ENCODE results near the gene ATXN7L1.
A peak's percentile ranks its signal among the peaks of the same experiment; 100 is the strongest.

Gene ATXN7L1

DNA sequence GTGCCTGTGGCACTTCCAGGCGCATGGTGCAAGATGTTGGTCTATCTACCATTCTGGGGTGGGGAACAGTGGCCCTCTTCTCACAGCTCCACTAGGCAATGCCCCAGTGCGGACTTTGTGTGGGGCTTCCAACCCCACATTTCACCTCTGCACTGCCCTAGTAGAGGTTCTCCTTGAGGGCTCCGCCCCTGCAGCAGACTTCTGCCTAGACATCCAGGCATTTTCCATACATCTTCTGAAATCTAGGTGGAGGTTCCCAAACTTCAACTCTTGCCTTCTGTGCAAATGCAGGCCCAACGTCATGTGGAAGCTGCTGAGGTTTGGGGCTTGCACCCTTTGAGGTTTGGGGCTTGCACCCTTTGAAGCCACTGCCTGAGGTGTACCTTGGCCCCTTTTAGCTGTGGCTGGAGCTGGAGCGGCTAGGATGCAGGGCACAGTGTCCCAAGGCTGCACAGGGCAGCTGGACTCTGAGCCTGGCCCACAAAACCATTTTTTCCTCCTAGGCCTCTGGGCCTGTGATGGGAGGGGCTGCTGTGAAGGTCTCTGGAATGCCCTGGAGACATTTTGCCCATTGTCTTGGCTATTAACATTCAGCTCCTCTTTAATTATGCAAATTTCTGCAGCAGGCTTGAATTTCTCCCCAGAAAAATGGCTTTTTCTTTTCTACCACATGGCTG lies 164.5 kb downstream of the ATXN7L1 start:
- H3K9me3 ChIP-seq (ENCODE audit: control insufficient read depth, insufficient read depth, low read depth, low read length): no peaks in the 10 kb centered on the region
- H3K36me3 ChIP-seq (ENCODE audit: control insufficient read depth in 2 of 2, insufficient read depth in 1 of 2, low read length in 2 of 2): no peaks in the 10 kb centered on the region
- no peaks in the 10 kb centered on the region for H3K4me1 ChIP-seq (ENCODE audit: control insufficient read depth, insufficient read depth, low read length)
- H3K4me3 ChIP-seq (ENCODE audit: low read depth, low read length): no peak overlapping the region
- H3K27ac ChIP-seq (ENCODE audit: extremely low read depth, low read depth, low read length): no peak overlapping the region
- ChIA-PET POLR2A (no interaction called here), CTCF (no interaction called here)
- TF ChIP-seq ZNF664 (tag by site-specific recombination; IDR thresholded peaks at IDR 0.05) (no peak), ATF2 (tag by site-specific recombination; IDR thresholded peaks at IDR 0.05; ENCODE audit: low read depth) (no peak), ZNF157 (tag by site-specific recombination; IDR thresholded peaks at IDR 0.05) (no peak), SP3 (tag by site-specific recombination; IDR thresholded peaks at IDR 0.05) (no peak), ZNF302 (tag by site-specific recombination; IDR thresholded peaks at IDR 0.05; ENCODE audit: low read depth) (0 out of 2 replicates have a peak, but pooled peaks have one; percentile 28), ZNF114 (tag by site-specific recombination; IDR thresholded peaks at IDR 0.05) (no peak), SALL2 (tag by site-specific recombination; IDR thresholded peaks at IDR 0.05; ENCODE audit: borderline replicate concordance) (no peak), ZNF791 (tag by site-specific recombination; IDR thresholded peaks at IDR 0.05) (no peak), ZNF600 (tag by site-specific recombination; IDR thresholded peaks at IDR 0.05) (no peak), ZBTB10 (tag by site-specific recombination; IDR thresholded peaks at IDR 0.05) (no peak), ZNF701 (tag by site-specific recombination; IDR thresholded peaks at IDR 0.05) (no peak), ZNF571 (tag by site-specific recombination; IDR thresholded peaks at IDR 0.05) (no peak), ZFP41 (tag by site-specific recombination; IDR thresholded peaks at IDR 0.05; ENCODE audit: borderline replicate concordance) (no peak), ZBTB7A (tag by site-specific recombination; IDR thresholded peaks at IDR 0.05; ENCODE audit: low read depth) (no peak), ZNF391 (tag by site-specific recombination; IDR thresholded peaks at IDR 0.05; ENCODE audit: borderline replicate concordance, low read depth) (no peak), KLF9 (tag by site-specific recombination; IDR thresholded peaks at IDR 0.05; ENCODE audit: low read depth) (no peak), HIC1 (tag by site-specific recombination; IDR thresholded peaks at IDR 0.05) (no peak), ZNF48 (tag by site-specific recombination; IDR thresholded peaks at IDR 0.05) (no peak), SETDB1 (IDR thresholded peaks at IDR 0.05; ENCODE audit: insufficient read length, low read length) (peak; percentile 83), ZNF621 (tag by site-specific recombination; IDR thresholded peaks at IDR 0.05) (no peak), ZNF138 (tag by site-specific recombination; IDR thresholded peaks at IDR 0.05; ENCODE audit: borderline replicate concordance) (no peak)
- TF ChIP-seq, protein P1, sequence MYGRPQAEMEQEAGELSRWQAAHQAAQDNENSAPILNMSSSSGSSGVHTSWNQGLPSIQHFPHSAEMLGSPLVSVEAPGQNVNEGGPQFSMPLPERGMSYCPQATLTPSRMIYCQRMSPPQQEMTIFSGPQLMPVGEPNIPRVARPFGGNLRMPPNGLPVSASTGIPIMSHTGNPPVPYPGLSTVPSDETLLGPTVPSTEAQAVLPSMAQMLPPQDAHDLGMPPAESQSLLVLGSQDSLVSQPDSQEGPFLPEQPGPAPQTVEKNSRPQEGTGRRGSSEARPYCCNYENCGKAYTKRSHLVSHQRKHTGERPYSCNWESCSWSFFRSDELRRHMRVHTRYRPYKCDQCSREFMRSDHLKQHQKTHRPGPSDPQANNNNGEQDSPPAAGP (tag by site-specific recombination; IDR thresholded peaks at IDR 0.05): no peak
- TF ChIP-seq, protein P2, sequence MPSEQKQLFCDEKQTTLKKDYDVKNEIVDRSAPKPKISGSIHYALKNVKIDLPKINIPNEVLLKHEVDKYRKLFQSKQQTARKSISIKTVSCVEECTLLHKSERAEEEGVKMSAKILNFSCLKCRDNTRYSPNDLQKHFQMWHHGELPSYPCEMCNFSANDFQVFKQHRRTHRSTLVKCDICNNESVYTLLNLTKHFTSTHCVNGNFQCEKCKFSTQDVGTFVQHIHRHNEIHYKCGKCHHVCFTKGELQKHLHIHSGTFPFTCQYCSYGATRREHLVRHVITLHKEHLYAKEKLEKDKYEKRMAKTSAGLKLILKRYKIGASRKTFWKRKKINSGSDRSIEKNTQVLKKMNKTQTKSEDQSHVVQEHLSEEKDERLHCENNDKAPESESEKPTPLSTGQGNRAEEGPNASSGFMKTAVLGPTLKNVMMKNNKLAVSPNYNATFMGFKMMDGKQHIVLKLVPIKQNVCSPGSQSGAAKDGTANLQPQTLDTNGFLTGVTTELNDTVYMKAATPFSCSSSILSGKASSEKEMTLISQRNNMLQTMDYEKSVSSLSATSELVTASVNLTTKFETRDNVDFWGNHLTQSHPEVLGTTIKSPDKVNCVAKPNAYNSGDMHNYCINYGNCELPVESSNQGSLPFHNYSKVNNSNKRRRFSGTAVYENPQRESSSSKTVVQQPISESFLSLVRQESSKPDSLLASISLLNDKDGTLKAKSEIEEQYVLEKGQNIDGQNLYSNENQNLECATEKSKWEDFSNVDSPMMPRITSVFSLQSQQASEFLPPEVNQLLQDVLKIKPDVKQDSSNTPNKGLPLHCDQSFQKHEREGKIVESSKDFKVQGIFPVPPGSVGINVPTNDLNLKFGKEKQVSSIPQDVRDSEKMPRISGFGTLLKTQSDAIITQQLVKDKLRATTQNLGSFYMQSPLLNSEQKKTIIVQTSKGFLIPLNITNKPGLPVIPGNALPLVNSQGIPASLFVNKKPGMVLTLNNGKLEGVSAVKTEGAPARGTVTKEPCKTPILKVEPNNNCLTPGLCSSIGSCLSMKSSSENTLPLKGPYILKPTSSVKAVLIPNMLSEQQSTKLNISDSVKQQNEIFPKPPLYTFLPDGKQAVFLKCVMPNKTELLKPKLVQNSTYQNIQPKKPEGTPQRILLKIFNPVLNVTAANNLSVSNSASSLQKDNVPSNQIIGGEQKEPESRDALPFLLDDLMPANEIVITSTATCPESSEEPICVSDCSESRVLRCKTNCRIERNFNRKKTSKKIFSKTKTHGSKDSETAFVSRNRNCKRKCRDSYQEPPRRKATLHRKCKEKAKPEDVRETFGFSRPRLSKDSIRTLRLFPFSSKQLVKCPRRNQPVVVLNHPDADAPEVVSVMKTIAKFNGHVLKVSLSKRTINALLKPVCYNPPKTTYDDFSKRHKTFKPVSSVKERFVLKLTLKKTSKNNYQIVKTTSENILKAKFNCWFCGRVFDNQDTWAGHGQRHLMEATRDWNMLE (tag by site-specific recombination; conservative IDR thresholded peaks at IDR 0.05; ENCODE audit: low read depth): no peak
- TF ChIP-seq, protein P3, sequence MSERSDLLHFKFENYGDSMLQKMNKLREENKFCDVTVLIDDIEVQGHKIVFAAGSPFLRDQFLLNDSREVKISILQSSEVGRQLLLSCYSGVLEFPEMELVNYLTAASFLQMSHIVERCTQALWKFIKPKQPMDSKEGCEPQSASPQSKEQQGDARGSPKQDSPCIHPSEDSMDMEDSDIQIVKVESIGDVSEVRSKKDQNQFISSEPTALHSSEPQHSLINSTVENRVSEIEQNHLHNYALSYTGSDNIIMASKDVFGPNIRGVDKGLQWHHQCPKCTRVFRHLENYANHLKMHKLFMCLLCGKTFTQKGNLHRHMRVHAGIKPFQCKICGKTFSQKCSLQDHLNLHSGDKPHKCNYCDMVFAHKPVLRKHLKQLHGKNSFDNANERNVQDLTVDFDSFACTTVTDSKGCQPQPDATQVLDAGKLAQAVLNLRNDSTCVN (tag by site-specific recombination; optimal IDR thresholded peaks at IDR 0.05): no peak

Measured in HEK293 (cell line).